HepG2 (cell line): Measurements from ENCODE around the gene PLXNB2. TPM values are rescaled to one million over a fixed set of nuclear protein-coding genes. Genes with fewer than 3 reads are reported as not detected.

Source experiments
- CBX2 ChIP-seq, 2 experiments: fragments of 200-600 bp in 1 of 2; sonication (generic); formaldehyde crosslinking in 1 of 2; IDR thresholded peaks; 2 replicates each; pipeline versions ENCODE4 v1.7.0 to v1.8.1; 2018 to 2022; ENCODE audit warnings: low read depth in 2 of 2, low read length in 1 of 2, mild to moderate bottlenecking in 1 of 2, missing genetic modification reagents in 1 of 2
- CREB1 ChIP-seq, 2 experiments: fragments of 450-650 bp in 1 of 2; IDR thresholded peaks; 2 replicates each; pipeline ENCODE4 v1.6.1; 2016 to 2017; ENCODE audit warnings: control low read depth in 1 of 2, mild to moderate bottlenecking in 1 of 2, missing compliant biosample characterization in 1 of 2, missing genetic modification characterization in 1 of 2
- DR1 ChIP-seq: sonication (generic); formaldehyde crosslinking; IDR thresholded peaks from 2 replicates; pipeline ENCODE4 v1.8.0; 2021; ENCODE audit warnings: mild to moderate bottlenecking, missing genetic modification reagents, inconsistent platforms
- HNF4A ChIP-seq: sonication (generic); formaldehyde crosslinking; IDR thresholded peaks from 2 replicates; pipeline ENCODE4 v1.4.0; 2020; ENCODE audit warnings: missing genetic modification reagents
- JUNB ChIP-seq: sonication (generic); formaldehyde crosslinking; IDR thresholded peaks from 2 replicates; pipeline ENCODE4 v1.8.0; 2022; ENCODE audit warnings: missing genetic modification reagents, mild to moderate bottlenecking, borderline replicate concordance
- MIER2 ChIP-seq: IDR thresholded peaks from 2 replicates; pipeline ENCODE4 v1.6.1; 2016; ENCODE audit warnings: missing biosample characterization, missing genetic modification reagents
- POLR2AphosphoS2 ChIP-seq: IDR thresholded peaks from 2 replicates; pipeline ENCODE4 v1.6.1; 2011; ENCODE audit warnings: low read depth, low read length, improper control_type of control experiment
- REPIN1 ChIP-seq: sonication (generic); formaldehyde crosslinking; IDR thresholded peaks from 2 replicates; pipeline ENCODE4 v1.8.0; 2022; ENCODE audit warnings: missing genetic modification reagents, low read depth, mild to moderate bottlenecking, borderline replicate concordance
- RORA ChIP-seq: sonication (generic); formaldehyde crosslinking; IDR thresholded peaks from 2 replicates; pipeline ENCODE4 v1.5.0; 2020; ENCODE audit warnings: mild to moderate bottlenecking, missing genetic modification reagents, moderate library complexity
- SOX6 ChIP-seq, 2 experiments: fragments of 450-650 bp in 1 of 2; sonication (generic) in 1 of 2; formaldehyde crosslinking in 1 of 2; IDR thresholded peaks; 2 replicates each; pipeline versions ENCODE4 v1.4.0 to v1.6.1; 2017 to 2020; ENCODE audit warnings: antibody characterized with exemption in 1 of 2, mild to moderate bottlenecking in 1 of 2, missing genetic modification reagents in 1 of 2
- XBP1 ChIP-seq: sonication (generic); formaldehyde crosslinking; IDR thresholded peaks from 2 replicates; pipeline ENCODE4 v1.5.0; 2020; ENCODE audit warnings: missing genetic modification reagents
- YEATS4 ChIP-seq: sonication (generic); formaldehyde crosslinking; IDR thresholded peaks from 2 replicates; pipeline ENCODE4 v1.4.0; 2020; ENCODE audit warnings: missing genetic modification reagents, borderline replicate concordance
- ZNF232 ChIP-seq: sonication (generic); formaldehyde crosslinking; IDR thresholded peaks from 2 replicates; pipeline ENCODE4 v1.4.0; 2020; ENCODE audit warnings: missing genetic modification reagents, borderline replicate concordance
- ZNF264 ChIP-seq: sonication (generic); formaldehyde crosslinking; IDR thresholded peaks from 2 replicates; pipeline ENCODE4 v1.4.0; 2020; ENCODE audit warnings: missing genetic modification reagents
- ZNF282 ChIP-seq: fragments of 450-650 bp; IDR thresholded peaks from 2 replicates; pipeline ENCODE4 v1.6.1; 2018; ENCODE audit not compliant: partially characterized antibody
- ZNF317 ChIP-seq: sonication (generic); formaldehyde crosslinking; IDR thresholded peaks from 2 replicates; pipeline ENCODE4 v1.5.0; 2020; ENCODE audit warnings: mild to moderate bottlenecking, missing genetic modification reagents
- polyA plus RNA-seq, 8 experiments: library from polyadenylated mRNA; depleted of rRNA in 3 of 8; stranded (reverse) in 7 of 8; unstranded in 1 of 8; fragments of >200 nt; fragmentation: Illumina TruSeq in 4 of 8; extraction: Trizol in 4 of 8; gene quantifications; 2 replicates each; pipeline versions ENCODE4 v1.2.1 to v1.2.3, GENCODE V29; 2011 to 2016; ENCODE audit warnings: low read depth in 4 of 8, missing spikeins in 1 of 8, mixed read lengths in 1 of 8; ENCODE audit not compliant: insufficient read depth in 1 of 8
- total RNA-seq, 5 experiments: library from RNA; depleted of rRNA; stranded (reverse); fragments of >200 nt; fragmentation: Illumina TruSeq; extraction: Trizol; gene quantifications; 2 replicates each; pipeline ENCODE4 v1.2.3, GENCODE V29; 2016; ENCODE audit warnings: low read depth in 1 of 5
- TF ChIP-seq, protein P1 (sequence below): sonication (generic); formaldehyde crosslinking; IDR thresholded peaks from 2 replicates; pipeline ENCODE4 v1.5.0; 2020; ENCODE audit warnings: mild to moderate bottlenecking, missing genetic modification reagents, borderline replicate concordance
- TF ChIP-seq, protein P2 (sequence below): sonication (generic); formaldehyde crosslinking; IDR thresholded peaks from 2 replicates; pipeline ENCODE4 v1.4.0; 2020; ENCODE audit warnings: low read depth, mild to moderate bottlenecking, missing genetic modification reagents
- TF ChIP-seq, protein P3 (sequence below): sonication (generic); formaldehyde crosslinking; IDR thresholded peaks from 2 replicates; pipeline ENCODE4 v1.5.0; 2020; ENCODE audit warnings: missing genetic modification reagents

PLXNB2 gene
- total and polyA plus RNA-seq, 2 of the 13 experiments (the other 11 are each of a cell fraction or from before 2014, with no cell fraction given), result 32.6 to 68.9 TPM

DNA sequence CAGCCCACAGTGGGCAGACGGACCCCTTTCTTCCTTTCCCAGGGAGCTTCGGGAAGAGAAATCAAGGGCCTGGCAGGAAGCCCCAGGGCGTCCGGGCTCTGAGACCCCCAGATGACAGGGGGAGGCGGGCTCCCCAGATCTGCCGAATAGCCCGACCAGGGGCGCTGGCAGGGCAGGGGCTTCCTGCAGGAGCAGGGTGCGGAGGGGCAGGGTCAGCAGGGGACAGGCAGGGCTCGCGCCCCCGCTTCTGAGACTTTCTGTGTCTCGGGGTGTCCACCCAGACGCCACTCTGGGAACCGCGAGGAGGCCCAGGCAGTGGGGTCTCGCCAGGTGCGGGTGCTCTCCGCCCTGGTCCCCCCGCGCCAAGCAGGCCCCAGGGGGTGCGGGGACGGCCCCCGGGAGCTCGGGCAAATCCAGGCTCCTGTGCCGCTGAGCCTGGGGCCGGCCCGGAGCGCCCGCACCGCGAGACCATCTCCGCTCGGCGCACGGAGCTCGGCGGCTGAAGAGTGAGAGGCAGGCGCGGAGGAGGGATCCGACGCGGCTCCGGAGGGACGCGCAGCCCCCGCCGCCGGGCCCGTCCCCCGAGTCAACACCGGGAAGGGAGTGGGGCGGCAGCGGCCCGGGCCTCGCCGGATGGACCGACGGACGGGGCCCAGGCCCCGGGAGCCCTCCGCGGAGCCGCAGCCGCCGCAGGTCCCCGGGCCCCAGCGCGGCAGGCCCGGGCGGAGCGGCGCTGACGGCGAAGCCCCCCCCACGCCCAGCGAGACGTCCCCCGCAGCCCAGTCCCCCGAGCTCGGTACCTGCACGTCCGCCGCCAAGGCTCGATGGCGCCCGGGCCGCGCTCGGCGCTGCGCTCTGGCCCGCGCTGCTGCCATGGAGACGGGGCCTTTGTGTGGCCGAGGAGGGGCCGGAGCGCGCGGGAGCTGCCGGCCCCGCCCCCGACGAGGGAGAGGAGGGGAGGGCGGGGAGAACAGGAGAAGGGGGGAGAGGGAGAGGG is at the start of gene PLXNB2 (continued):
- TF ChIP-seq HNF4A (CRISPR knock-in tag), result no peak
- TF ChIP-seq MIER2 (CRISPR knock-in tag), result no peak
- TF ChIP-seq RORA (CRISPR knock-in tag), result no peak
- no peak for TF ChIP-seq DR1
- TF ChIP-seq ZNF317 (CRISPR knock-in tag), result no peak
- no peak for TF ChIP-seq REPIN1
- TF ChIP-seq, protein P1, sequence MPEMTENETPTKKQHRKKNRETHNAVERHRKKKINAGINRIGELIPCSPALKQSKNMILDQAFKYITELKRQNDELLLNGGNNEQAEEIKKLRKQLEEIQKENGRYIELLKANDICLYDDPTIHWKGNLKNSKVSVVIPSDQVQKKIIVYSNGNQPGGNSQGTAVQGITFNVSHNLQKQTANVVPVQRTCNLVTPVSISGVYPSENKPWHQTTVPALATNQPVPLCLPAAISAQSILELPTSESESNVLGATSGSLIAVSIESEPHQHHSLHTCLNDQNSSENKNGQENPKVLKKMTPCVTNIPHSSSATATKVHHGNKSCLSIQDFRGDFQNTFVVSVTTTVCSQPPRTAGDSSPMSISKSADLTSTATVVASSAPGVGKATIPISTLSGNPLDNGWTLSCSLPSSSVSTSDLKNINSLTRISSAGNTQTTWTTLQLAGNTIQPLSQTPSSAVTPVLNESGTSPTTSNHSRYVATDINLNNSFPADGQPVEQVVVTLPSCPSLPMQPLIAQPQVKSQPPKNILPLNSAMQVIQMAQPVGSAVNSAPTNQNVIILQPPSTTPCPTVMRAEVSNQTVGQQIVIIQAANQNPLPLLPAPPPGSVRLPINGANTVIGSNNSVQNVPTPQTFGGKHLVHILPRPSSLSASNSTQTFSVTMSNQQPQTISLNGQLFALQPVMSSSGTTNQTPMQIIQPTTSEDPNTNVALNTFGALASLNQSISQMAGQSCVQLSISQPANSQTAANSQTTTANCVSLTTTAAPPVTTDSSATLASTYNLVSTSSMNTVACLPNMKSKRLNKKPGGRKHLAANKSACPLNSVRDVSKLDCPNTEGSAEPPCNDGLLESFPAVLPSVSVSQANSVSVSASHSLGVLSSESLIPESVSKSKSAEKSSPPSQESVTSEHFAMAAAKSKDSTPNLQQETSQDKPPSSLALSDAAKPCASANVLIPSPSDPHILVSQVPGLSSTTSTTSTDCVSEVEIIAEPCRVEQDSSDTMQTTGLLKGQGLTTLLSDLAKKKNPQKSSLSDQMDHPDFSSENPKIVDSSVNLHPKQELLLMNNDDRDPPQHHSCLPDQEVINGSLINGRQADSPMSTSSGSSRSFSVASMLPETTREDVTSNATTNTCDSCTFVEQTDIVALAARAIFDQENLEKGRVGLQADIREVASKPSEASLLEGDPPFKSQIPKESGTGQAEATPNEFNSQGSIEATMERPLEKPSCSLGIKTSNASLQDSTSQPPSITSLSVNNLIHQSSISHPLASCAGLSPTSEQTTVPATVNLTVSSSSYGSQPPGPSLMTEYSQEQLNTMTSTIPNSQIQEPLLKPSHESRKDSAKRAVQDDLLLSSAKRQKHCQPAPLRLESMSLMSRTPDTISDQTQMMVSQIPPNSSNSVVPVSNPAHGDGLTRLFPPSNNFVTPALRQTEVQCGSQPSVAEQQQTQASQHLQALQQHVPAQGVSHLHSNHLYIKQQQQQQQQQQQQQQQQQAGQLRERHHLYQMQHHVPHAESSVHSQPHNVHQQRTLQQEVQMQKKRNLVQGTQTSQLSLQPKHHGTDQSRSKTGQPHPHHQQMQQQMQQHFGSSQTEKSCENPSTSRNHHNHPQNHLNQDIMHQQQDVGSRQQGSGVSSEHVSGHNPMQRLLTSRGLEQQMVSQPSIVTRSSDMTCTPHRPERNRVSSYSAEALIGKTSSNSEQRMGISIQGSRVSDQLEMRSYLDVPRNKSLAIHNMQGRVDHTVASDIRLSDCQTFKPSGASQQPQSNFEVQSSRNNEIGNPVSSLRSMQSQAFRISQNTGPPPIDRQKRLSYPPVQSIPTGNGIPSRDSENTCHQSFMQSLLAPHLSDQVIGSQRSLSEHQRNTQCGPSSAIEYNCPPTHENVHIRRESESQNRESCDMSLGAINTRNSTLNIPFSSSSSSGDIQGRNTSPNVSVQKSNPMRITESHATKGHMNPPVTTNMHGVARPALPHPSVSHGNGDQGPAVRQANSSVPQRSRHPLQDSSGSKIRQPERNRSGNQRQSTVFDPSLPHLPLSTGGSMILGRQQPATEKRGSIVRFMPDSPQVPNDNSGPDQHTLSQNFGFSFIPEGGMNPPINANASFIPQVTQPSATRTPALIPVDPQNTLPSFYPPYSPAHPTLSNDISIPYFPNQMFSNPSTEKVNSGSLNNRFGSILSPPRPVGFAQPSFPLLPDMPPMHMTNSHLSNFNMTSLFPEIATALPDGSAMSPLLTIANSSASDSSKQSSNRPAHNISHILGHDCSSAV (CRISPR knock-in tag), result no peak
- TF ChIP-seq XBP1 (CRISPR knock-in tag), result no peak
- TF ChIP-seq, protein P2, sequence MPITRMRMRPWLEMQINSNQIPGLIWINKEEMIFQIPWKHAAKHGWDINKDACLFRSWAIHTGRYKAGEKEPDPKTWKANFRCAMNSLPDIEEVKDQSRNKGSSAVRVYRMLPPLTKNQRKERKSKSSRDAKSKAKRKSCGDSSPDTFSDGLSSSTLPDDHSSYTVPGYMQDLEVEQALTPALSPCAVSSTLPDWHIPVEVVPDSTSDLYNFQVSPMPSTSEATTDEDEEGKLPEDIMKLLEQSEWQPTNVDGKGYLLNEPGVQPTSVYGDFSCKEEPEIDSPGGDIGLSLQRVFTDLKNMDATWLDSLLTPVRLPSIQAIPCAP (CRISPR knock-in tag), result no peak
- no peak for TF ChIP-seq ZNF264 (CRISPR knock-in tag)
- no peak for TF ChIP-seq CREB1 (IDR thresholded peaks at IDR 0.05)
- no peak for TF ChIP-seq CREB1 (CRISPR knock-in tag; IDR thresholded peaks at IDR 0.05)
- no peak; the same call in 1 of the 2 replicates for TF ChIP-seq YEATS4 (CRISPR knock-in tag)
- no peak for TF ChIP-seq SOX6 (IDR thresholded peaks at IDR 0.05)
- no peak for TF ChIP-seq SOX6 (CRISPR knock-in tag; IDR thresholded peaks at IDR 0.05)
- no peak for TF ChIP-seq CBX2 (IDR thresholded peaks at IDR 0.05; ENCODE audit: low read depth, low read length)
- TF ChIP-seq CBX2 (CRISPR knock-in tag; IDR thresholded peaks at IDR 0.05; ENCODE audit: low read depth), result no peak
- no peak for TF ChIP-seq ZNF282
- no peak for TF ChIP-seq ZNF232 (CRISPR knock-in tag)
- TF ChIP-seq, protein P3, sequence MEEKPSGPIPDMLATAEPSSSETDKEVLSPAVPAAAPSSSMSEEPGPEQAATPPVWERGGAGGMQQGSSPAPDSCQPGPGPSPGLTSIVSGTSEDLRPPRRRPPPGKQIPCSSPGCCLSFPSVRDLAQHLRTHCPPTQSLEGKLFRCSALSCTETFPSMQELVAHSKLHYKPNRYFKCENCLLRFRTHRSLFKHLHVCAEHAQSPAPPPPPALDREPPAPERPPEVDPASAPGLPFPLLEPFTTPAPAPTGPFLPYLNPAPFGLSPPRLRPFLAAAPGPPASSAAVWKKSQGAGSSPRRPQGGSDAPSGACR (CRISPR knock-in tag), result no peak
- TF ChIP-seq POLR2AphosphoS2, result no peak
- TF ChIP-seq JUNB (CRISPR knock-in tag), result no peak
